Breast epithelium (tissue), 4 donors: ENCODE measurements around the gene ADARB2. TPM values are rescaled to one million over a fixed set of nuclear protein-coding genes. Genes with fewer than 3 reads are reported as not detected.

Experiments used
- DNase-seq, 2 donors: peaks; one replicate each; pipeline ENCODE4 v3.0.0-alpha.2; 2019; ENCODE audit warnings: low spot score in 2 of 2
- H3K27ac ChIP-seq, 2 donors: fragments of 200-600 bp; sonication (generic) in 1 of 2; one replicate each; pipeline ENCODE4 v1.5.1; 2016 to 2019; ENCODE audit warnings: mild to moderate bottlenecking in 1 of 2
- H3K27me3 ChIP-seq, 2 donors: fragments of 200-600 bp; sonication (generic) in 1 of 2; one replicate each; pipeline versions ENCODE4 v1.5.1 to v1.6.0; 2017 to 2019; ENCODE audit warnings: control low read depth in 1 of 2, mild to moderate bottlenecking in 1 of 2
- H3K36me3 ChIP-seq: fragments of 200-600 bp; one replicate; pipeline ENCODE4 v1.5.1; 2019
- H3K4me1 ChIP-seq, 2 donors: fragments of 200-600 bp; sonication (generic); one replicate each; pipeline ENCODE4 v1.5.1; 2016 to 2019; ENCODE audit warnings: control low read depth in 1 of 2
- H3K4me3 ChIP-seq, 3 donors: fragments of 200-600 bp; sonication (generic); 1 replicate in 2 of 3; 2 replicates in 1 of 3; pipeline ENCODE4 v1.5.1; 2016 to 2019; ENCODE audit warnings: mild to moderate bottlenecking in 3 of 3, moderate library complexity in 2 of 3
- H3K9me3 ChIP-seq, 2 donors: fragments of 200-600 bp; sonication (generic) in 1 of 2; one replicate each; pipeline ENCODE4 v1.5.1; 2016 to 2019; ENCODE audit warnings: control low read depth in 1 of 2
- CTCF ChIP-seq, 3 donors: fragments of 450-650 bp; IDR thresholded peaks; one replicate each; pipeline ENCODE4 v1.5.1; 2016 to 2017; ENCODE audit warnings: antibody characterized with exemption in 3 of 3, mild to moderate bottlenecking in 3 of 3, moderate library complexity in 3 of 3
- POLR2A ChIP-seq: fragments of 450-650 bp; IDR thresholded peaks from one replicate; pipeline ENCODE4 v1.6.1; 2016; ENCODE audit warnings: antibody characterized with exemption, mild to moderate bottlenecking, moderate library complexity
- POLR2AphosphoS5 ChIP-seq, 3 donors: sonication (generic); formaldehyde crosslinking; IDR thresholded peaks; one replicate each; pipeline ENCODE4 v1.6.1; 2017; ENCODE audit warnings: antibody characterized with exemption in 3 of 3
- intact Hi-C: fragments of 100-400 bp; cut with DNase I; formaldehyde crosslinking; loops from one replicate; pipeline ENCODE4 v1.15.1; 2023; ENCODE audit warnings: low total_unique reads
- total RNA-seq, 3 donors: library from RNA; depleted of rRNA; stranded (reverse); fragments of >200 nt; gene quantifications; one replicate each; pipeline ENCODE4 v1.1.0, GENCODE V29; 2016

ADARB2 gene
- total RNA-seq, 3 donors from 2014 or later: 0.32 to 3.9 (median 2.0) TPM

- DNase-seq: no peak
- Histone ChIP-seq H3K27ac (no peak overlapping the region), H3K9me3 (no peaks in the 10 kb centered on the region), H3K4me1 (no peaks in the 10 kb centered on the region), H3K4me3 (no peak overlapping the region), H3K36me3 (no peaks in the 10 kb centered on the region), H3K27me3 (peaks cover 0 to 12% of the 10 kb centered on the region in 2 donors)
- TF ChIP-seq POLR2A (no peak), CTCF (IDR thresholded peaks at IDR 0.05) (no peak), POLR2AphosphoS5 (IDR thresholded peaks at IDR 0.05) (no peak)
- intact Hi-C loops: no loop called here
These were observed 247.5 kb downstream of the ADARB2 start for GRCh38 chr10:1489801-1490200.

GRCh38 chr10:1488970-1489548, 248.3 kb downstream of the ADARB2 start:
- Histone ChIP-seq H3K4me3 (no peak overlapping the region), H3K4me1 (no peaks in the 10 kb centered on the region), H3K27ac (no peak overlapping the region), H3K36me3 (no peaks in the 10 kb centered on the region), H3K27me3 (peaks cover 0 to 19% of the 10 kb centered on the region in 2 donors), H3K9me3 (no peaks in the 10 kb centered on the region)
- no peak for TF ChIP-seq POLR2AphosphoS5 (IDR thresholded peaks at IDR 0.05)
- no peak for TF ChIP-seq POLR2A
- TF ChIP-seq CTCF (IDR thresholded peaks at IDR 0.05): no peak
- no peak for DNase-seq
- intact Hi-C loops: no loop called here

GRCh38 chr10:1486841-1487687, 250.3 kb downstream of the ADARB2 start:
- Histone ChIP-seq H3K4me3 (no peak overlapping the region), H3K27ac (no peak overlapping the region), H3K4me1 (no peaks in the 10 kb centered on the region), H3K36me3 (no peaks in the 10 kb centered on the region), H3K27me3 (peaks cover 0 to 22% of the 10 kb centered on the region in 2 donors), H3K9me3 (no peaks in the 10 kb centered on the region)
- TF ChIP-seq POLR2A (no peak), CTCF (IDR thresholded peaks at IDR 0.05) (no peak), POLR2AphosphoS5 (IDR thresholded peaks at IDR 0.05) (no peak)
- DNase-seq: no peak
- intact Hi-C loops: no loop called here

- no peak for DNase-seq
- Histone ChIP-seq H3K27me3 (peaks cover 0 to 24% of the 10 kb centered on the region in 2 donors), H3K27ac (no peak overlapping the region), H3K4me1 (no peaks in the 10 kb centered on the region), H3K36me3 (no peaks in the 10 kb centered on the region), H3K4me3 (no peak overlapping the region), H3K9me3 (no peaks in the 10 kb centered on the region)
- TF ChIP-seq POLR2A: no peak
- no peak for TF ChIP-seq POLR2AphosphoS5 (IDR thresholded peaks at IDR 0.05)
- no peak for TF ChIP-seq CTCF (IDR thresholded peaks at IDR 0.05)
- intact Hi-C loops: loop anchor here (1.0 kb wide), 1 partner anchor 12 kb away; no protein-coding TSS in a partner anchor
These were observed 252.0 kb downstream of the ADARB2 start for GRCh38 chr10:1485357-1485756.

- no peaks in the 10 kb centered on the region for H3K36me3 ChIP-seq
- H3K27ac ChIP-seq: no peak overlapping the region
- H3K27me3 ChIP-seq: peaks cover 0 to 18% of the 10 kb centered on the region in 2 donors
- H3K9me3 ChIP-seq: no peaks in the 10 kb centered on the region
- intact Hi-C loops: no loop called here
- no peak overlapping the region for H3K4me3 ChIP-seq
- H3K4me1 ChIP-seq: no peaks in the 10 kb centered on the region
- no peak for TF ChIP-seq CTCF (IDR thresholded peaks at IDR 0.05)
- no peak for TF ChIP-seq POLR2AphosphoS5 (IDR thresholded peaks at IDR 0.05)
- no peak for TF ChIP-seq POLR2A
- DNase-seq: no peak
These were observed 253.5 kb downstream of the ADARB2 start for GRCh38 chr10:1483826-1484225.
